CD14-positive monocyte (primary cell): ENCODE measurements around the gene SRSF6. TPM values are rescaled to one million over a fixed set of nuclear protein-coding genes. Genes with fewer than 3 reads are reported as not detected.

ENCODE experiments used
- DNase-seq, 3 donors: peaks; one replicate each; pipeline ENCODE4 v3.0.0-alpha.2; 2011 to 2022
- H2AFZ ChIP-seq: 2 replicates; pipeline ENCODE4 v1.6.0; 2012; ENCODE audit warnings: mild to moderate bottlenecking, low read depth, low read length, inconsistent platforms; ENCODE audit not compliant: insufficient read depth, poor library complexity, severe bottlenecking
- H3K27ac ChIP-seq, 2 donors: 1 replicate in 1 of 2; 2 replicates in 1 of 2; pipeline ENCODE4 v1.5.1; 2012 to 2013; ENCODE audit warnings: low read length in 2 of 2, control low read depth in 1 of 2, inconsistent platforms in 1 of 2, low read depth in 1 of 2, mild to moderate bottlenecking in 1 of 2
- H3K27me3 ChIP-seq, 2 donors: one replicate each; pipeline versions ENCODE4 v1.6.0 to v1.6.1; 2011 to 2013; ENCODE audit warnings: low read length in 2 of 2; ENCODE audit not compliant: control insufficient read depth in 2 of 2, insufficient read depth in 2 of 2
- H3K36me3 ChIP-seq, 2 donors: replicated peaks in 1 of 2; 1 replicate in 1 of 2; 2 replicates in 1 of 2; pipeline versions ENCODE4 v1.5.1 to v1.6.1; 2012 to 2013; ENCODE audit warnings: low read length in 2 of 2, control low read depth in 1 of 2, inconsistent platforms in 1 of 2, mild to moderate bottlenecking in 1 of 2; ENCODE audit not compliant: insufficient read depth in 2 of 2, control insufficient read depth in 1 of 2
- H3K4me1 ChIP-seq, 2 donors: 1 replicate in 1 of 2; 2 replicates in 1 of 2; pipeline versions ENCODE4 v1.5.1 to v1.6.1; 2012 to 2013; ENCODE audit warnings: low read length in 2 of 2, control low read depth in 1 of 2, inconsistent platforms in 1 of 2, mild to moderate bottlenecking in 1 of 2, moderate library complexity in 1 of 2; ENCODE audit not compliant: insufficient read depth in 2 of 2, control insufficient read depth in 1 of 2
- H3K4me2 ChIP-seq: replicated peaks from 2 replicates; pipeline ENCODE3; 2012; ENCODE audit warnings: low read length, moderate library complexity, mild to moderate bottlenecking; ENCODE audit not compliant: poor library complexity, severe bottlenecking; ENCODE audit errors: extremely low read depth
- H3K4me3 ChIP-seq, 3 experiments: fragments of 200-600 bp in 1 of 3; sonication (generic) in 1 of 3; replicated peaks in 1 of 3; 1 replicate in 2 of 3; 2 replicates in 1 of 3; pipeline ENCODE4 v1.5.1; 2011 to 2013; ENCODE audit warnings: low read length in 3 of 3, mild to moderate bottlenecking in 3 of 3, control low read depth in 2 of 3, low read depth in 2 of 3, inconsistent platforms in 1 of 3, moderate library complexity in 1 of 3
- H3K79me2 ChIP-seq: 2 replicates; pipeline ENCODE4 v1.6.0; 2012; ENCODE audit warnings: mild to moderate bottlenecking, control low read depth, inconsistent platforms, low read length, moderate library complexity; ENCODE audit not compliant: insufficient read depth
- H3K9ac ChIP-seq: 2 replicates; pipeline ENCODE4 v1.6.0; 2017; ENCODE audit warnings: low read length, mild to moderate bottlenecking; ENCODE audit not compliant: insufficient read depth, poor library complexity, severe bottlenecking
- H3K9me3 ChIP-seq, 2 donors: replicated peaks in 1 of 2; 1 replicate in 1 of 2; 2 replicates in 1 of 2; pipeline versions ENCODE4 v1.5.1 to v1.6.1; 2012 to 2013; ENCODE audit warnings: low read length in 2 of 2, control low read depth in 1 of 2; ENCODE audit not compliant: control insufficient read depth in 1 of 2, insufficient read depth in 1 of 2
- H4K20me1 ChIP-seq: 2 replicates; pipeline ENCODE4 v1.6.0; 2012; ENCODE audit warnings: mild to moderate bottlenecking, low read length, control low read depth, moderate library complexity; ENCODE audit not compliant: insufficient read depth
- H3K27ac Mint-ChIP-seq, 7 donors: one replicate each; pipeline ENCODE4 v1.8.0; 2020; ENCODE audit warnings: mild to moderate bottlenecking in 7 of 7, mixed read lengths in 7 of 7, moderate library complexity in 6 of 7, inconsistent platforms in 2 of 7
- H3K27me3 Mint-ChIP-seq, 3 donors: one replicate each; pipeline ENCODE4 v1.8.0; 2021 to 2022; ENCODE audit warnings: low read depth in 3 of 3, mild to moderate bottlenecking in 3 of 3, mixed read lengths in 3 of 3, moderate library complexity in 3 of 3, inconsistent platforms in 1 of 3
- H3K36me3 Mint-ChIP-seq, 2 donors: one replicate each; pipeline ENCODE4 v1.8.0; 2020; ENCODE audit warnings: mixed read lengths in 2 of 2, inconsistent platforms in 1 of 2, mild to moderate bottlenecking in 1 of 2
- H3K4me1 Mint-ChIP-seq: one replicate; pipeline ENCODE4 v1.8.0; 2020; ENCODE audit warnings: mild to moderate bottlenecking, mixed read lengths
- H3K4me3 Mint-ChIP-seq, 2 donors: one replicate each; pipeline ENCODE4 v1.8.0; 2020; ENCODE audit warnings: mild to moderate bottlenecking in 2 of 2, mixed read lengths in 2 of 2, moderate library complexity in 1 of 2
- H3K9me3 Mint-ChIP-seq, 7 donors: one replicate each; pipeline ENCODE4 v1.8.0; 2020 to 2022; ENCODE audit warnings: mixed read lengths in 7 of 7, mild to moderate bottlenecking in 6 of 7, moderate library complexity in 6 of 7, inconsistent platforms in 2 of 7
- CTCF ChIP-seq: fragments of 200-600 bp; IDR thresholded peaks from one replicate; pipeline ENCODE4 v1.8.0; 2022; ENCODE audit warnings: antibody characterized with exemption, mild to moderate bottlenecking
- WGBS: methylation state at CpG from one replicate; pipeline ENCODE4 v1.1.5; 2013; ENCODE audit warnings: missing lambda C conversion rate; ENCODE audit not compliant: insufficient coverage; 5-methylcytosine and 5-hydroxymethylcytosine counted together
- intact Hi-C, 2 donors: fragments of 100-400 bp; cut with micrococcal nuclease; formaldehyde crosslinking; loops; one replicate each; pipeline versions ENCODE4 v1.15.0 to v1.15.1; 2023
- polyA plus RNA-seq, 3 donors: library from polyadenylated mRNA; depleted of rRNA in 1 of 3; unstranded in 2 of 3; stranded (reverse) in 1 of 3; fragments of 300-500 nt in 2 of 3; fragments of >200 nt in 1 of 3; fragmentation: Illumina TruSeq in 2 of 3; gene quantifications; 1 replicate in 2 of 3; 2 replicates in 1 of 3; pipeline ENCODE4 v1.2.3, GENCODE V29; 2012 to 2021

Gene SRSF6
- polyA plus RNA-seq, 3 donors, result 37.3 to 162 (median 45.5) TPM

GRCh38 chr20:43473381-43473704 is 15.6 kb downstream of the SRSF6 start:
- 96% methylated on average over 4 of the region's 4 CpGs for WGBS
- Histone ChIP-seq H2AFZ (no peak overlapping the region), H3K9ac (no peak overlapping the region), H3K27me3 (no peaks in the 10 kb centered on the region), H3K27ac (no peak overlapping the region), H4K20me1 (peaks cover 41% of the 10 kb centered on the region), H3K4me3 (no peak overlapping the region), H3K4me2 (no peak overlapping the region), H3K36me3 (peaks cover 2 to 11% of the 10 kb centered on the region in 2 donors), H3K4me1 (no peaks in the 10 kb centered on the region), H3K9me3 (no peaks in the 10 kb centered on the region), H3K79me2 (no peaks in the 10 kb centered on the region)
- H3K4me1 Mint-ChIP-seq, result peaks cover 15% of the 10 kb centered on the region
- peaks cover 2 to 6% (median 5%) of the 10 kb centered on the region in 3 donors for H3K27me3 Mint-ChIP-seq
- H3K36me3 Mint-ChIP-seq, result peaks cover 12 to 23% of the 10 kb centered on the region in 2 donors
- intact Hi-C loops, result no loop called here
- no peaks in the 10 kb centered on the region for H3K9me3 Mint-ChIP-seq
- no peak for DNase-seq
- no peak for TF ChIP-seq CTCF
- no peak overlapping the region for H3K4me3 Mint-ChIP-seq
- H3K27ac Mint-ChIP-seq, result no peak overlapping the region

GRCh38 chr20:43477193-43477592 is 19.5 kb downstream of the SRSF6 start:
- Histone ChIP-seq H3K4me2 (no peak overlapping the region), H4K20me1 (peaks cover 5% of the 10 kb centered on the region), H3K4me1 (no peaks in the 10 kb centered on the region), H3K4me3 (no peak overlapping the region), H3K79me2 (no peaks in the 10 kb centered on the region), H2AFZ (no peak overlapping the region), H3K9ac (no peak overlapping the region), H3K9me3 (peaks cover 0 to 6% of the 10 kb centered on the region in 2 donors), H3K36me3 (no peaks in the 10 kb centered on the region), H3K27me3 (no peaks in the 10 kb centered on the region), H3K27ac (no peak overlapping the region)
- peaks cover 0 to 2% of the 10 kb centered on the region in 2 donors for H3K36me3 Mint-ChIP-seq
- peaks cover 9% of the 10 kb centered on the region for H3K4me1 Mint-ChIP-seq
- peaks cover 3 to 15% (median 9%) of the 10 kb centered on the region in 7 donors for H3K9me3 Mint-ChIP-seq
- TF ChIP-seq CTCF, result no peak
- DNase-seq, result no peak
- H3K4me3 Mint-ChIP-seq, result no peak overlapping the region
- H3K27ac Mint-ChIP-seq, result peak overlapping the region in 1 of 7 donors; percentile 50
- H3K27me3 Mint-ChIP-seq, result peaks cover 2 to 6% (median 5%) of the 10 kb centered on the region in 3 donors
- 94% methylated on average over 2 of the region's 3 CpGs for WGBS
- intact Hi-C loops, result no loop called here
